CD14-positive monocyte (primary cell): Measurements from ENCODE around the gene COL4A5. TPM values are rescaled to one million over a fixed set of nuclear protein-coding genes. Genes with fewer than 3 reads are reported as not detected.

Source experiments
- DNase-seq, 3 donors: peaks; one replicate each; pipeline ENCODE4 v3.0.0-alpha.2; 2011 to 2022
- H2AFZ ChIP-seq: 2 replicates; pipeline ENCODE4 v1.6.0; 2012; ENCODE audit warnings: mild to moderate bottlenecking, low read depth, low read length, inconsistent platforms; ENCODE audit not compliant: insufficient read depth, poor library complexity, severe bottlenecking
- H3K27ac ChIP-seq, 2 donors: 1 replicate in 1 of 2; 2 replicates in 1 of 2; pipeline ENCODE4 v1.5.1; 2012 to 2013; ENCODE audit warnings: low read length in 2 of 2, control low read depth in 1 of 2, inconsistent platforms in 1 of 2, low read depth in 1 of 2, mild to moderate bottlenecking in 1 of 2
- H3K27me3 ChIP-seq, 2 donors: one replicate each; pipeline versions ENCODE4 v1.6.0 to v1.6.1; 2011 to 2013; ENCODE audit warnings: low read length in 2 of 2; ENCODE audit not compliant: control insufficient read depth in 2 of 2, insufficient read depth in 2 of 2
- H3K36me3 ChIP-seq, 2 donors: replicated peaks in 1 of 2; 1 replicate in 1 of 2; 2 replicates in 1 of 2; pipeline versions ENCODE4 v1.5.1 to v1.6.1; 2012 to 2013; ENCODE audit warnings: low read length in 2 of 2, control low read depth in 1 of 2, inconsistent platforms in 1 of 2, mild to moderate bottlenecking in 1 of 2; ENCODE audit not compliant: insufficient read depth in 2 of 2, control insufficient read depth in 1 of 2
- H3K4me1 ChIP-seq, 2 donors: 1 replicate in 1 of 2; 2 replicates in 1 of 2; pipeline versions ENCODE4 v1.5.1 to v1.6.1; 2012 to 2013; ENCODE audit warnings: low read length in 2 of 2, control low read depth in 1 of 2, inconsistent platforms in 1 of 2, mild to moderate bottlenecking in 1 of 2, moderate library complexity in 1 of 2; ENCODE audit not compliant: insufficient read depth in 2 of 2, control insufficient read depth in 1 of 2
- H3K4me2 ChIP-seq: replicated peaks from 2 replicates; pipeline ENCODE3; 2012; ENCODE audit warnings: low read length, moderate library complexity, mild to moderate bottlenecking; ENCODE audit not compliant: poor library complexity, severe bottlenecking; ENCODE audit errors: extremely low read depth
- H3K4me3 ChIP-seq, 3 experiments: fragments of 200-600 bp in 1 of 3; sonication (generic) in 1 of 3; replicated peaks in 1 of 3; 1 replicate in 2 of 3; 2 replicates in 1 of 3; pipeline ENCODE4 v1.5.1; 2011 to 2013; ENCODE audit warnings: low read length in 3 of 3, mild to moderate bottlenecking in 3 of 3, control low read depth in 2 of 3, low read depth in 2 of 3, inconsistent platforms in 1 of 3, moderate library complexity in 1 of 3
- H3K79me2 ChIP-seq: 2 replicates; pipeline ENCODE4 v1.6.0; 2012; ENCODE audit warnings: mild to moderate bottlenecking, control low read depth, inconsistent platforms, low read length, moderate library complexity; ENCODE audit not compliant: insufficient read depth
- H3K9ac ChIP-seq: 2 replicates; pipeline ENCODE4 v1.6.0; 2017; ENCODE audit warnings: low read length, mild to moderate bottlenecking; ENCODE audit not compliant: insufficient read depth, poor library complexity, severe bottlenecking
- H3K9me3 ChIP-seq, 2 donors: replicated peaks in 1 of 2; 1 replicate in 1 of 2; 2 replicates in 1 of 2; pipeline versions ENCODE4 v1.5.1 to v1.6.1; 2012 to 2013; ENCODE audit warnings: low read length in 2 of 2, control low read depth in 1 of 2; ENCODE audit not compliant: control insufficient read depth in 1 of 2, insufficient read depth in 1 of 2
- H4K20me1 ChIP-seq: 2 replicates; pipeline ENCODE4 v1.6.0; 2012; ENCODE audit warnings: mild to moderate bottlenecking, low read length, control low read depth, moderate library complexity; ENCODE audit not compliant: insufficient read depth
- H3K27ac Mint-ChIP-seq, 7 donors: one replicate each; pipeline ENCODE4 v1.8.0; 2020; ENCODE audit warnings: mild to moderate bottlenecking in 7 of 7, mixed read lengths in 7 of 7, moderate library complexity in 6 of 7, inconsistent platforms in 2 of 7
- H3K27me3 Mint-ChIP-seq, 3 donors: one replicate each; pipeline ENCODE4 v1.8.0; 2021 to 2022; ENCODE audit warnings: low read depth in 3 of 3, mild to moderate bottlenecking in 3 of 3, mixed read lengths in 3 of 3, moderate library complexity in 3 of 3, inconsistent platforms in 1 of 3
- H3K36me3 Mint-ChIP-seq, 2 donors: one replicate each; pipeline ENCODE4 v1.8.0; 2020; ENCODE audit warnings: mixed read lengths in 2 of 2, inconsistent platforms in 1 of 2, mild to moderate bottlenecking in 1 of 2
- H3K4me1 Mint-ChIP-seq: one replicate; pipeline ENCODE4 v1.8.0; 2020; ENCODE audit warnings: mild to moderate bottlenecking, mixed read lengths
- H3K4me3 Mint-ChIP-seq, 2 donors: one replicate each; pipeline ENCODE4 v1.8.0; 2020; ENCODE audit warnings: mild to moderate bottlenecking in 2 of 2, mixed read lengths in 2 of 2, moderate library complexity in 1 of 2
- H3K9me3 Mint-ChIP-seq, 7 donors: one replicate each; pipeline ENCODE4 v1.8.0; 2020 to 2022; ENCODE audit warnings: mixed read lengths in 7 of 7, mild to moderate bottlenecking in 6 of 7, moderate library complexity in 6 of 7, inconsistent platforms in 2 of 7
- WGBS: methylation state at CpG from one replicate; pipeline ENCODE4 v1.1.5; 2013; ENCODE audit warnings: missing lambda C conversion rate; ENCODE audit not compliant: insufficient coverage; 5-methylcytosine and 5-hydroxymethylcytosine counted together
- intact Hi-C, 2 donors: fragments of 100-400 bp; cut with micrococcal nuclease; formaldehyde crosslinking; loops; one replicate each; pipeline versions ENCODE4 v1.15.0 to v1.15.1; 2023
- polyA plus RNA-seq, 3 donors: library from polyadenylated mRNA; depleted of rRNA in 1 of 3; unstranded in 2 of 3; stranded (reverse) in 1 of 3; fragments of 300-500 nt in 2 of 3; fragments of >200 nt in 1 of 3; fragmentation: Illumina TruSeq in 2 of 3; gene quantifications; 1 replicate in 2 of 3; 2 replicates in 1 of 3; pipeline ENCODE4 v1.2.3, GENCODE V29; 2012 to 2021
- TF ChIP-seq, protein P1 (sequence below): fragments of 200-600 bp; IDR thresholded peaks from one replicate; pipeline ENCODE4 v1.8.0; 2022; ENCODE audit warnings: antibody characterized with exemption, mild to moderate bottlenecking

COL4A5 gene
- polyA plus RNA-seq, 3 donors: not detected

GRCh38 chrX:108415891-108416290 lies 23.7 kb upstream of the COL4A5 start:
- Mint-ChIP-seq H3K4me3 (no peak overlapping the region), H3K27ac (no peak overlapping the region), H3K4me1 (no peaks in the 10 kb centered on the region), H3K36me3 (no peaks in the 10 kb centered on the region), H3K27me3 (peaks cover 0 to 5% (median 0%) of the 10 kb centered on the region in 3 donors), H3K9me3 (peaks cover 0 to 2% (median 0%) of the 10 kb centered on the region in 7 donors)
- Histone ChIP-seq H2AFZ (no peak overlapping the region), H3K4me1 (no peaks in the 10 kb centered on the region), H3K9me3 (no peaks in the 10 kb centered on the region), H3K9ac (no peak overlapping the region), H3K27me3 (peaks cover 0 to 2% of the 10 kb centered on the region in 2 donors), H3K4me3 (no peak overlapping the region), H3K79me2 (no peaks in the 10 kb centered on the region), H3K4me2 (no peak overlapping the region), H3K36me3 (no peaks in the 10 kb centered on the region), H3K27ac (no peak overlapping the region), H4K20me1 (no peaks in the 10 kb centered on the region)
- WGBS: no CpG with 5 or more reads among the region's 2 CpGs
- DNase-seq: no peak
- TF ChIP-seq, protein P1, sequence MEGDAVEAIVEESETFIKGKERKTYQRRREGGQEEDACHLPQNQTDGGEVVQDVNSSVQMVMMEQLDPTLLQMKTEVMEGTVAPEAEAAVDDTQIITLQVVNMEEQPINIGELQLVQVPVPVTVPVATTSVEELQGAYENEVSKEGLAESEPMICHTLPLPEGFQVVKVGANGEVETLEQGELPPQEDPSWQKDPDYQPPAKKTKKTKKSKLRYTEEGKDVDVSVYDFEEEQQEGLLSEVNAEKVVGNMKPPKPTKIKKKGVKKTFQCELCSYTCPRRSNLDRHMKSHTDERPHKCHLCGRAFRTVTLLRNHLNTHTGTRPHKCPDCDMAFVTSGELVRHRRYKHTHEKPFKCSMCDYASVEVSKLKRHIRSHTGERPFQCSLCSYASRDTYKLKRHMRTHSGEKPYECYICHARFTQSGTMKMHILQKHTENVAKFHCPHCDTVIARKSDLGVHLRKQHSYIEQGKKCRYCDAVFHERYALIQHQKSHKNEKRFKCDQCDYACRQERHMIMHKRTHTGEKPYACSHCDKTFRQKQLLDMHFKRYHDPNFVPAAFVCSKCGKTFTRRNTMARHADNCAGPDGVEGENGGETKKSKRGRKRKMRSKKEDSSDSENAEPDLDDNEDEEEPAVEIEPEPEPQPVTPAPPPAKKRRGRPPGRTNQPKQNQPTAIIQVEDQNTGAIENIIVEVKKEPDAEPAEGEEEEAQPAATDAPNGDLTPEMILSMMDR: no peak
- intact Hi-C loops: no loop called here

DNA sequence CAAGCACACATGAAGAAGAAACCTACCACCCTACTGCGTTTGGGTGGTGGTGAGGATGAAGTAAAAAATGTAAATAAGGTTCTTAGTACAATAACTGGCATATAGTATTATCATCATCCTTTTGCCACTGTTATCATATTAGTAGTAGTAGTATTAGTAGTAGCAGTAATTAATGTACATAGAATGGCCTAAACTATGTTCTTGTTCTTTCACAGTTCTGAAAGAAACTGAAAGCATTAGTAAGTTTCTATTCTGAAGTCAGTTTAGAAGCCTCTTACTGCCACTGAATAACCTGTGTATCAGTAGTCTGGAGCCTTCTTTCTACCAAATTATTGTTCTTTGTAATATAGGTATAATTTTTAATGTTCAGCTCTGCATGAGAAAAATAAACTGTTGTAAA lies 22.4 kb upstream of the COL4A5 start:
- peaks cover 0 to 2% (median 0%) of the 10 kb centered on the region in 7 donors for H3K9me3 Mint-ChIP-seq
- Histone ChIP-seq H3K9ac (no peak overlapping the region), H3K79me2 (no peaks in the 10 kb centered on the region), H3K27me3 (peaks cover 0 to 2% of the 10 kb centered on the region in 2 donors), H4K20me1 (no peaks in the 10 kb centered on the region), H3K4me3 (no peak overlapping the region), H3K27ac (no peak overlapping the region), H3K36me3 (no peaks in the 10 kb centered on the region), H3K4me2 (no peak overlapping the region), H3K9me3 (no peaks in the 10 kb centered on the region), H2AFZ (no peak overlapping the region), H3K4me1 (no peaks in the 10 kb centered on the region)
- H3K27me3 Mint-ChIP-seq: peaks cover 0 to 2% (median 0%) of the 10 kb centered on the region in 3 donors
- no peak overlapping the region for H3K4me3 Mint-ChIP-seq
- H3K4me1 Mint-ChIP-seq: no peaks in the 10 kb centered on the region
- no peaks in the 10 kb centered on the region for H3K36me3 Mint-ChIP-seq
- no peak overlapping the region for H3K27ac Mint-ChIP-seq
- TF ChIP-seq, protein P1: no peak
- intact Hi-C loops: no loop called here
- no CpG with 5 or more reads among the region's 1 CpG for WGBS
- no peak for DNase-seq
